ENCODE measurements around the gene HPGD.

HPGD gene

DNA sequence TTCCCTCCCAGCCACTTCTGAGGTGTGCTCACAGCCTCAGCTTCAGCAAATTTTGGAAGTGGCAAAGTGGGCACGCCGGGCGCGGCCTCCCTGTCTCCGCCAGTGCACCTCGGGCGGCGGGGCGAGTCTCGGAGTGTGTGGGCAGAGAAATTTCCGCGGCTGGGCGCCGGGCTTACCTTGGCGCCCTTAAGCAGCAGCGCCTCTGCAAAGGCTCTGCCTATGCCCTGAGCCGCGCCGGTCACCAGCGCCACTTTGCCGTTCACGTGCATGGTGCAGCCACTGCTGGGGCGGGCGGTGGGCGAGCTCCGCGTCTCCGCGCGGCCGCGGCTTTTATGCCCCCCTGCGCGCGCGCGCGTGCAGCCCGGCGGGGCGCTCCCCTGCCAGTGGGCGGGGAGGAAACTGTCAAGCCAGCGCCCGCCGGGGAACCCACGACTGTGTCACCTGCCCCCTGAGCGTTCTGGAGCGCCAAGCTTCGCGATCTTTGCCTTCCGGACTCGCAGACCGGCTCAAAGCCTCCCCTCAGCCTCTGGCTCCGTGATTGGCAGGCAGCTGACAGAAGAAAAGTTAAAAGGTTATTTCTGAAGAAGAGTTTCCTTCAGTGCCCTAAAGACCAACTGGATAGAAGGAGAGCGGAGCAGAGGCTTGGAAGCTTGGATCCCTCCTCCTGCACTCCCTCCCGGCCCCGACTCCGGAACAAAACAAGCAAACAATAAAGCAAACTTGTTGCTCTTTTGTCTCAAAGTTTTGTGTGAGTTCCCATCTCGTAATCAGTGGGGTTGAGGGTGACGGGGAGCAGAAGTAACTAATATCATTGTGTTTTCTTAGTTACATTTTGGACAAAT is at the start of gene HPGD:
TSS of gene HPGD (minus strand) at position 306 of the 842 bp plus-strand sequence. CDS start at position 269, 37 bp downstream.
- peak; percentile 30 for DNase-seq (ENCODE audit: low read depth, low spot score)

DNA sequence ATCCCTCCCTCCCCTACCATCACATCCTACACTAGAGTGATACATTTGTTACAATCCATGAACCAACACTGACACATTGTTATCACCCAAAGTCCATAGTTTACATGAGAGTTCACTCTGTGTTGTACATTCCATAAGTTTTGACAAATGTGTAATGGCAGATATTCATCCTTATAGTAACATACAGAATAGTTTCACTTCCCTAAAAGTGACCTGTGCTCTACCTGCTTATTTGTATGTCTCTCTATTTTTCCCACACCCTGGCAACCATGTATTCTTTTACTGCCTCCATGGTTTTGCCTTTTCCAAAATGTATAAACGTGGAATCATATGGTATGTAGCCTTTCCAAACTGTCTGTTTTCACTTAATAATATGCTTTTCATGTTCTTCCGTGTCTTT is 42.2 kb upstream of the HPGD start:
- DNase-seq (ENCODE audit: low read depth, low spot score): no peak

DNA sequence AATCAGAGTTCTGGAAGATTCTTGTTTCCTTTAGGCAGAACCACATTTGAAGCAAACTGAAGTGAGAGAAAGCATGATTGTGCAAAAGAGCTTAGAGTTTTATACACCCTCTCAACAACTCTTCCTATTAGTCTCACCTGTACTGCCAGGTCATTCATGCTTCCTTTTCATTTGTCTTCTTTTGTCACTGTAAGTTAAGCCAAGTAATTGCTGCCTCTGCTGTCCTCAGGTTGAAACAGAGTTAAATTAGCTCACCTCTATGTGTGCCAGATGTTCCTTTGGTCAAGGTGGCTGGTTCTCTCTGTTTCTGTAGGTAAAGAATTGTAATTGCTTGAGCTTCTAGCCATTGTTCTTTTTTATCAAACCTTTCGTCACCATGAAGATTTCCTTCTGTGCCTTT is 41.1 kb upstream of the HPGD start:
- DNase-seq (ENCODE audit: low read depth, low spot score): no peak

DNA sequence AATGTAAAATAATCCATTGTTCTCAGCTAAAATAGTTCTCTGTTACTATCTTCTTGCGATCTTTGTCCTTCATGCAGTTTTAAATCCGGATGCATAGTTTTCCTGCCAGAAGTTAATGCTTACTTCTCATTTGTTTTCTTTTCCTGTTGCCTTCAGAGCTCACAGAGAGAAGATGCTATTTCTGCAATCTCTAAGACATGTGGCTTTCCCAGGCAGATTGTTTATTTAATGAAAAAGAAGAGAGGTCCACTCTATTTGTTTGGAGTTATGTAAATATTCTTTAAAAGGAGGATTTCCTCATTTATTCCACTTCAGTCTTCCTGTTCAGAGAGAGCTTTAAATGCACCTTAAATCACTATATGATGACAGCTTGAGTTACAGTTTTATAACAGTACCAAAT is 39.3 kb upstream of the HPGD start:
- DNase-seq (ENCODE audit: low read depth, low spot score): no peak

DNA sequence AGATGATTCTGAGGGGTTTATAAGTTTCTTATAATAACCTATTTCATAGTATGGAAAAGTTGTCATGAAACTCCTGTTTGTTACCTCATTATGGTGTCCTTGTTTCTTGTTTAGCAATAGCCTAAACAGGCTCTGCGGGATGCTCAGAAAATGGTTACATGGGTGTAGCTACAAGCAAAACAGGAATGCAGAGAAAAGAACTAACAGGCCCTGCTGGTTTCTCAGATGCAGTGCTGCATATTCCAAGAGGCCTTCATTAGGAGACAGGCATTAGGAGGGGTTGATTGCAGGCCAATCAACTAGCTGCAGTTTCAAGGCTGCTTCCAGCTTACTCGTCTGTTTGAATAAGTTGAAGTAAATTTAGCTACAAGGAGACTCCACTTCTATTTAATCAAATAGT is 37.6 kb upstream of the HPGD start:
- DNase-seq (ENCODE audit: low read depth, low spot score): peak; percentile 23

DNA sequence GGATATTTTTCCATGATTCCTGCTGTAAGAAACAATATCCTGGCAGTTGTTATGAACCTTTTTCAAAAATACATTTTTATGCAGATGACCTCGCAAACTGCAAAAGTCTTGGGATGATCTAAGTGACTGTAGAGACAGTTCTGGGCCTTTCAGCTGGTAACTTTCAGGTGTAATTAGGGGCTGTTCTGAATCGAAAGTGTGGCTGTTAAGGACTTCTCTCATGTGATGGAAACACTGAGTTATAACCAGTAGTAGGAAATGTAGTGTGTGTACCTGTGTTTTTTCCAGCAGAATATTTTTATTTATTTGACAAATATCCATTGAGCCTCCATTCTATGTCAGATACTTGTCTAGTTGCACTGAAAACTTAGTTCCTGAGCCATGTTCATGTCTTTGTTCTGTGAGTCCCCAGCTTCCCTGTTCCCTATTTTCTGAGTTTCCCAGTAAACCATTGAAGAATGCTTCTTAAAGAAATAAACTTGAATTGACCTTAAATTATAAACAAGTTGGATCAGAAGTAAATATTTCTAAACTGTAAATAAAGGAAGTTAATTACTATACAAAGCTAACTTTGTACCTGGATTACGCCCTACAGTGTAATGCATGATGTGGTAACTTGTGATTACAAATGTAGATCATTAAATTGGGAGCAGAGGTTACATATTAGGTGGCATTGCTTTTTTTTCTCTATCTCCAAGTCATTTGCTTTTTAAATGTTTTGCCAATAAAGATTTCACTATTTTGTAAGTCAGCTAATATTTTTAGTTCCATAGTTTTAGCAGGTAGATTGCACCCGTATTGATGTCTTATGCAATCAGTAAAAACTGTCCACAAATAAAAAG is 33.7 kb upstream of the HPGD start:
- DNase-seq (ENCODE audit: low read depth, low spot score): no peak

DNA sequence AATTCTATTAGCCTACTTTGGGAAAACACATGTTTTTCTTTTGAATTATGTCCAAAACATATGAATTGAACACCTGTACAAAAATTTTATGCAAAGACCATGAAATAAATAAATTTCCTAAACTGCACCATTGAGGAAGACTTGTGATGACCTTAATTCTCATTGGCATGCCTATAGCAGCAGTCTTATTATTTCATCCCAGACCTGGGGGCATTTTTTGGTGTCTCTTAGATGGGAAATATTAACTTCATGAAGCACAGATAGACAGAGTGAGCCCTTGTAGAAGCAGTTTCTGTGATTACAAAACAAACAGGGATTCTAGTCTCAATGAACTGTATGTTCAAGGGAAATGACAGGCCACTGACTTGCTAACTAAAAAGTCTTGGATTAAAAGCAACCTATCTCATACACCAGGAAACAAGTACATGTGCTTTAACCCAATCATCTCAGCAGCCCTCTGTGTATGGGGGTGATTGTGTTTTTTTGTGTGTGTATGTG is 32.0 kb upstream of the HPGD start:
- DNase-seq (ENCODE audit: low read depth, low spot score): no peak

DNA sequence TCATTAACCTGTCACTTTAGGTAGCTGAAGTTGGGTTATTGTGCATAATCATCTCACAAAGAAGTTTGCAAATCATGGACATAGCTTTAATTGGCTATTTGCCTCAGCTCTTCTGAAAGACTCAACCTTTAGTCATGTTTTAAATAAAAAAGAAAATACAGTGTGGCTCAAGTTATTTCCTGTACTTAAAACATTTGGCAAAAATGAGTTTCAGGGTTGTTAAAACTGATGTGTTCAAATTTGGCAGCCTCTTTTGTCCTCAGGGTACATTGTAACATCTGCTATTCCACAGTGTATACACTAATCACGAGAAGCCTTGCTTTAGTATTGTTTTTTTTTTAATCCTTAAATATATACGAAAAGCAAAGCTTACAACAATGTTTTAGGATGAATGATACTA is 31.5 kb upstream of the HPGD start:
- DNase-seq (ENCODE audit: low read depth, low spot score): no peak

DNA sequence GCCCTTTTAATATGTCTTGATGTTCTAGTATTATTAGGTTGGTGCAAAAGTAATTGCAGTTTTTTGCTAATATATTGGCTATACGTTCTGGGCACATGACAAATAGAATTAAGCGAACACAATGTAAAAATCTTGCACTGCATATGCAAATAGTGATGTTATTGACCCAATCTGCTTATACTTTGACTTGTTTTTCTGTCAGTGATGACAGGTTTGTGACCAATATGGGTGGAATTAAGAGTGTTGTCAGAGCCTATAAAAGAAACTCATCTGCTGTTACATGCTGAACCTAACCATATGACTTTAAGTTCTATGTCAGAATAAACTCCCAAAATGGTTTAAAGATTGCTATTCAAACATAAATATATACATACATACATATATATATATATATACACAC is 30.7 kb upstream of the HPGD start:
- no peak for DNase-seq (ENCODE audit: low read depth, low spot score)

DNA sequence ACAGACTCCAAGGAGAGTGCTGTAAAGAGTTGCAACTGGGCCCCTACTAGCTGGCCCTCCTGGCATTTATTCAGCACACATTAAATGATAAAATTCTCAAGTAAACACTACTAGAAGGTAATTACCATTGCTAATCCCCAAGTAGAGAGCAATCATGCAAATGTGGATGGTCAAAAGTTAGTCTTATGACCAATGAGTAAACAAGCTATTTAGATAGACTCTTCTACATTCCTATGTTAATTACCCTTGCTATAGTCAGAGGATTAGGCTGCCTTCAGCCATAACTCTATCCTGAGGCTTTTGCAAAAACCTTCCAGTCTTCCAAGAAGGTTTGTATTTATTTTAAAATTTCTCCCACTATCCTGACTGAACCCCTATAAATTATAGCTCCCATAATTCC is 28.3 kb upstream of the HPGD start:
- DNase-seq (ENCODE audit: low read depth, low spot score): no peak

DNA sequence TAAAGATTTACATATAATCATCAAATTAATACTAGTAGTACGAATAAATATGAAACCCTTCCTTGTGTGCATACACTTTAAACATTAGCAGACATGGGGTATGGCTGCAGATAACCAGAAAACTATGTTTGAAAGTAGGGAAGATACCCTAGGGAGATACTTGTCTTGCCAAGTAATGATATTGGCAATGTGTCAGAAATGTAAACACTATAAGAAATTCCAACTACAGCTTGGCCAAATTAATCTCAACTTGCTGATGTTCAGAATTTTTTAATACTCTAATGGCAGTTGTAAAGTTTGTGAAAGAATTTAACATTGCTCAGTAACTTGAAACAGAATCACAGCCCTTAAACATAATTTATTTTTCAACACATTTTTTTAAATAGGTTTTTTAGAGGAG is 27.4 kb upstream of the HPGD start:
- no peak for DNase-seq (ENCODE audit: low read depth, low spot score)

DNA sequence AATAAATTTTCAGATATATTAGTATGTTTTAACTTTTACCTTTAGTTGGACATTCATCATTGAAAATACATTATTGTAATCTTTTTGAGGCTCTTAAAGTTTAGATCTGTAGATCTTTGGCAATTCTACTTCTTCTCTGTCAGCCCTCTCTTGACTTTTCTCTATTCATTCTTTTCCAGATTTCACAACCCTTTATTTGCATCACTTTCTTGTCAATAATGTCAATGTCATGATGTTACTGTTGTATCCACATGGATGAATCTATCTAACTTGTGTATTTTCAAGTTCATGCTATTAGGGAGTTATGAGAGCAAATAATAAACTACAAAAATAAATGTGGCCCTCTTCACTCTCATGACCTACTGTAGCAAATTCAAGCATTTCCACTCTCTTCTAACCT is 23.0 kb upstream of the HPGD start:
- no peak for DNase-seq (ENCODE audit: low read depth, low spot score)

DNA sequence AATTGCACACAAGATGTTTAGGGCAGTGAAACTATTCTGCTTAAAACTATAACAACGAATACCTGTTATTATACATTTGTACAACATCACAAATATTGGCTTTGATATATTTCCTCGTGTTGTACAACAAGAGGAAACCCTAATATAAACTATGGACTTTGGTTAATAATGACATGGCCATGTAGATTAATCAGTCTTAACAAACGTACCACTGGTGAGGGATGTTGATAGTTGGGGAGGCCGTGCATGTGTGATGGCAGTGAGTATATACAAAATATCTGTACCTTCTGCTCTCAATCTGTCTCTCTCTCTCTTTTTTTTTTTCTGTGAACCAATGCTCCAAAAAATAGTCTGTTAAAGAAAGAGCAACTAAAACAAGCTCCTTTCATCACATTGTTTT is 22.2 kb upstream of the HPGD start:
- DNase-seq (ENCODE audit: low read depth, low spot score): no peak

DNA sequence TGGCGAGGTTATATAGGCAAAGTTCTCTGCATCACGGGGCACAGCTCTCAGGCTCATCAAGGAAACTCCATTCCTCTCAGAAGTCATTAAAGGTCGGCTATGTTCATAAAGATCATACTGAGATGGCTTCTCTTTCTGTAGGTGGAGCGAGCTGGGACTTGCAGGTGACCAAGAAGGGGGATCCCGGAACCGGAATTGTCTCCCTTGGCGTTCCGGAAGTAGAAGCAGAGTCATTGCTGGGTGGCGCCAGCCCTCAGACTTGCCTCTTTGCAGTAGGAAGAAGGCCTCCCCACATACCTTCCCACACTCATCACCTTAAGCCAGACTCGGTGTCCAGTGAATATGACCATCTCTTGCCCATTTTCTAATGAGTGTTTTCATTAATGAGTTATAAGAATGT is 17.9 kb upstream of the HPGD start:
- DNase-seq (ENCODE audit: low read depth, low spot score): no peak

DNA sequence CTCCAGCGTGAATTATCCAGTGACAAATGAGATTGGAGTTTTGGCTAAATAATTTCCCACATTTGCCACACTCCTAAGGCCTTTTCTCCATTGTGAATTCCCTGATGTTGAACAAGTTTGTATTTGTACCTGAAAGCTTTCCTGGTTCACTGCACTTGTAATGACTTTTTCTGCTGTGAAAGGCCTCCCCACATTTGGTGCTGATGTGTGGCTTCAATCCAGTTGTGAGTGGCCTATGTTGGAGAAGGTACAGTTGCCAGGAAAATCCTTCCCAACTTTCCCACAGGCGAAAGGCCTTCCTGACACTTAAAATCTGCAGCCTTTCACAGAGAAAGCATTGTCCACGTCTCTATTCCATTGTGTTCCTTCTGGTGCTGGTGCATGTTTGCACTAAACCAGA is 17.3 kb upstream of the HPGD start:
- no peak for DNase-seq (ENCODE audit: low read depth, low spot score)

DNA sequence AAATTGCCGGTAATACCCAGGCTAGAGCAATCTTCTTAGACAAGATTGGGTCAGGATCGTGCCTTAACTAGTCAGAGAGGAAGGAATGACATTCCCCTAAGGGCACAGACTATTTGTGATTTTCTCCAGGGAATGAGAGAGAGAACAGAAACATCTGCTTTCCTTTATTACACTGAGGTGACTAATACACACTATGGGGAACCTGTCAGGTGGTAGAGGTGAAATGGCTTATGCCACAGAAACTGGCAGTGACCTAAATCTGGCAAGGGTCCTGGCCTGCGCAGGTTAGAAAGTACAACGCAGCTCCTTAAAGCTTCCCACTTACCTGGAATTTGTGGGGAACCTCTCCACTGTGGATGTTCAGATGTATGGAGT is 16.6 kb upstream of the HPGD start:
- DNase-seq (ENCODE audit: low read depth, low spot score): no peak

DNA sequence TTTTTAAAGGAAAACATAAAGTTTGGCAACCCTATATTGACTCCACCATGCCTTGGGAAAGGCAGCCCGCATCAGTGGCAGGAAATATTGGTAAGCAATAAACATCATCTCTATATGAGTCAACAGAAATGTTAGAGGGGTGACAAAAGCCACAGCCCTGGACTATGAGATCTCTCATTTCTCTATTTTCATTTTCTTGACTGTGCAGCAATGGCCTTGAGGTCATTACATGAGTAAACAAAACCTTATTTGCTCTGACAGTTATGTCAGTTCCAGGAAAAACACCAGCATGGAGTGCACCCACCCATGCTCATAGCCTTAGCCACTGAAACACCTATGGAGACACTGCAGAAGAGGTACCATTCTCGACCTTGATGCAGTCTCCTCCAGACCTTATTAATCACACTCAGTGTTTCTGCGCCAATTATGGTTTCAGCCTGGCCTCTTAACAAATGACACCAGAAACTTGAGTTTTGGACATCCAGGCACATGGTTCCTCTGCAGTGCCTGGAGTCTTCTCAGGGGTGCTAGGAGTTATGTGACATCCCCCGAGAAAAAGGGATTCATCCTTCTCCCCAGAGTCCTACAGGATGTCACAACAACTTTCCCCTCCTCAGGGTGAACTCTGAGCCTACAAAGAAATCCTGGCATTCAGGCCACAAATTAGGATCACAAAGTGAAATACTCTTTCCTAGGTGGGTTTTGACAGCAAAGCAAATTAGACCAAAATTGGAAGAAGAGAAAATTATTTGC is 16.0 kb upstream of the HPGD start:
- no peak for DNase-seq (ENCODE audit: low read depth, low spot score)

DNA sequence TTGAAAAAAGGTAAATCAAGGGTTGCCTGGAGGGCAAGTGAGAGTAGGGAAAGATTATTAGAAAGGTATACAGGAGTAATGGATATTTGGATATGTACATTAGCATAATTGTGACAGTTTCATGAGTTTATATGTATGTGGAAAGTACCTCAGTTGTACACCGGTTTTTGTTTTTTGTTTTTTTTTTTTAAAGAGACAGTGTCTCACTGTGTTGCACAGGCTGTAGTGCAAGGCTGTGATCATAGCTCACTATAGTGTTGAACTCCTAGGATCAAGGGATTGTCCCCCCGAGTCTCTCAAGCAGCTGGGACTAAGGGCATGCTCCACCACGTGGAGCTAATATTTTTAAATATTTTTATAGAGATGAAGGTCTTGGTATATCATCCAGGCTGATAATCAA is 15.3 kb upstream of the HPGD start:
- DNase-seq (ENCODE audit: low read depth, low spot score): no peak

DNA sequence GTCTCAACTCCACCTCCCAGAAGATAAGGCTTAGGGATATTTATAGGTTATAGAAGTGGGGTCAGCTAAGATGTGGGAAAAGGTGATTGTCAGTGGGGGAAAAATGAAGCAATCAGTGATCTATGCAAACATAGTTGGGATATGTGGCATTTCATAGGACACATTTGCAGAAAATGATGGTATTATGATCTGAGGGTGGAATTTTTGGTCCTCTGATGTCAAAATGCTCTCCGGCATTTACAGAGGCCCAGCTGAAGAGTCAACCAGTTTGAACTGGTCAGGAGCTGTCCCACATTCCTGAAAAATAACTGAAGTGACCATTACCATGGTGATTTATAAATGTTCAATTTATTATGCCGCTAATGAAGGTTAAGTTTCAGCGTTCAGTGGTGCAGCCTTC is 12.2 kb upstream of the HPGD start:
- no peak for DNase-seq (ENCODE audit: low read depth, low spot score)

DNA sequence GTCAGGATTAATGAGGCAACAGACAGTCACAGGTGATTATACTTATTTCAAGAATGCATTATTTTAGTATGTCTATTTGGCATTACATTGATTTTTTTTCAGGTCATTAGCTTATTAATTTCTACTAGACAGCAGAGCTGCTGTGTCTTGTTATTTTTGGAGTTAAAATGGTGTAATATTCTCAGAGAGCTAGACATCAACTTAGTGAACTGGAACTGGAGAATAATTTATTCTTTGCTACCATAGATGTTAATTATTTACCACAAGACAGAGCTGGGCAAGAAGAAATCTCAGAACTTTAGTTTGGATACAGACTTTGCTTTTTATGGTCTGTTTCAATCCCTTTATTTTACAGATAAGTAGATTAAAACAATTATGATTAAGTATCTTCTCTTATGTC is 10.2 kb upstream of the HPGD start:
- no peak for DNase-seq (ENCODE audit: low read depth, low spot score)

DNA sequence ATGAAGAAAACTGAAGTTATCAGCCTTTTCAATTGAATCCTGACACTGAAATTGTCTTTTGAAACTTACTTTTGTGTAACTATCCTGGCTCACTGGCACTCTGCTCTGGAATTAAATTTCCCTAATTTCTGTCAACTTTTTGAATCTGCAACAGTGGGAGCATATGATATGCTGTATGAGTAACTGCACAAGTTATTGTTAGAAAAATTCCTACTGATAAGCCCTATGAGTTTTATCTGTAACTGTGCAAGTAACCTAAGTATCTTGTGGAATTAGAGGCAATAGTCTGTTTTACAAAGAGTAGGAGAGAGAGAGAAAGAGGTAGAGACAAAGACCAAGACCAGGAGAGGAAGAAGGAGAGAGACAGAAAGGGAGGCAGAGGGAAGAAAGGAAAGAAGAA is 9.2 kb upstream of the HPGD start:
- no peak for DNase-seq (ENCODE audit: low read depth, low spot score)

DNA sequence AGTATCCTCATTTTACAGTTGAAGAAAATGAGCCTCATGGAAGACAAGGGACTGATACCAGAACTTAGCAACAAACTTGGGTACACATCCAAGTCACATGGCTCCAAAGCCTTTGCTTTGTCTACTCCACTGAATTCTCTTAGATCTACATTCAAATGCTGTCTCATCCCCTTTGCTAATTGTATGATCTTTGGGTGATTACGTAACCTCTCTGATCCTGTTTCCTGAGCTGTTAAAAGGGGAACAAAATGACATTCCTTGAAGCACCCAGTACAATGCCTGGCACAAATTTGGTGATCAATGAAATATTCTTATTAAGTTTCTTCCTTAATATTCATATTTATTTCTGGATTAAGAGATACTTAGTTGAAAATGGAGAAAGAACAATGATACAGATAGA is 5.9 kb upstream of the HPGD start:
- DNase-seq (ENCODE audit: low read depth, low spot score): no peak

All from iPS DF 19.7 (cell line).